HepG2 (cell line): Measurements from ENCODE around the gene CCDC88C. TPM values are rescaled to one million over a fixed set of nuclear protein-coding genes. Genes with fewer than 3 reads are reported as not detected.

Source experiments
- ATAC-seq: fragments of 200-7000 bp; cut with Tn5 transposase; 3 replicates; pipeline ENCODE4 v1.9.1; 2020; ENCODE audit warnings: mild to moderate bottlenecking, moderate library complexity
- BruUV-seq: library from RNA; stranded (reverse); fragments of 400-500 nt; replicated peaks from 2 replicates; lab custom pipeline; 2021; lab: Mats Ljungman, UMichigan
- CTCF ChIA-PET: fragments of 300-600 bp; formaldehyde crosslinking; extraction: SDS; loops from one replicate; lab custom pipeline; 2021; ENCODE audit warnings: low total read pairs, inconsistent platforms, low intra/inter-chr PET ratio; lab: Yijun Ruan, JAX
- POLR2A ChIA-PET: fragments of 350-600 bp; sonication (Branson Sonifier 250); formaldehyde crosslinking; loops from one replicate; lab custom pipeline; 2020; ENCODE audit warnings: antibody characterized with exemption, inconsistent platforms; lab: Yijun Ruan, JAX
- DNase-seq: peaks from one replicate; pipeline ENCODE4 v3.0.0-alpha.2; 2015; ENCODE audit warnings: low spot score
- FAIRE-seq: peaks from 3 replicates; lab custom pipeline; 2011; peaks lifted over from hg19 to GRCh38; lab: Jason Lieb, UNC
- H2AFZ ChIP-seq: one replicate; pipeline ENCODE4 v1.6.1; 2011; ENCODE audit warnings: low read length, inconsistent platforms
- H3K27ac ChIP-seq: fragments of 300-600 bp; 3 replicates; pipeline ENCODE4 v1.8.0; 2011; ENCODE audit warnings: mixed run types, mild to moderate bottlenecking, mixed read lengths, low read length, inconsistent platforms; ENCODE audit not compliant: insufficient read depth; ENCODE audit errors: extremely low read length
- H3K27me3 ChIP-seq, 2 experiments: fragments of 200-600 bp in 1 of 2; 2 replicates in 1 of 2; 3 replicates in 1 of 2; pipeline versions ENCODE4 v1.6.0 to v1.8.0; 2011; ENCODE audit warnings: low read length in 2 of 2, mild to moderate bottlenecking in 2 of 2, moderate library complexity in 2 of 2, inconsistent platforms in 1 of 2; ENCODE audit not compliant: insufficient read depth in 2 of 2, control insufficient read depth in 1 of 2
- H3K36me3 ChIP-seq, 2 experiments: fragments of 200-600 bp in 1 of 2; replicated peaks in 1 of 2; 2 replicates in 1 of 2; 3 replicates in 1 of 2; pipeline versions ENCODE4 v1.5.1 to v1.8.0; 2011; ENCODE audit warnings: low read length in 2 of 2, inconsistent platforms in 1 of 2; ENCODE audit not compliant: insufficient read depth in 2 of 2, control insufficient read depth in 1 of 2
- H3K4me1 ChIP-seq: 2 replicates; pipeline ENCODE4 v1.5.1; 2012; ENCODE audit warnings: low read length, inconsistent platforms; ENCODE audit not compliant: insufficient read depth
- H3K4me2 ChIP-seq: 2 replicates; pipeline ENCODE4 v1.6.0; 2011; ENCODE audit warnings: low read depth, low read length, inconsistent platforms
- H3K4me3 ChIP-seq, 3 experiments: fragments of 200-600 bp in 1 of 3; sonication (generic), shearing (Covaris generic) in 1 of 3; replicated peaks in 1 of 3; 2 replicates each; pipeline ENCODE4 v1.5.1; 2011 to 2016; ENCODE audit warnings: low read length in 3 of 3, inconsistent platforms in 2 of 3, low read depth in 2 of 3, mild to moderate bottlenecking in 2 of 3, control low read depth in 1 of 3, mixed read lengths in 1 of 3; ENCODE audit not compliant: insufficient read depth in 1 of 3
- H3K79me2 ChIP-seq: one replicate; pipeline ENCODE4 v1.6.1; 2011; ENCODE audit warnings: low read length, inconsistent platforms; ENCODE audit not compliant: insufficient read depth
- H3K9ac ChIP-seq: 2 replicates; pipeline ENCODE4 v1.6.0; 2011; ENCODE audit warnings: mild to moderate bottlenecking, low read depth, low read length, inconsistent platforms; ENCODE audit not compliant: insufficient read depth
- H3K9me3 ChIP-seq: 2 replicates; pipeline ENCODE4 v1.5.1; 2012; ENCODE audit warnings: mild to moderate bottlenecking, low read length
- H4K20me1 ChIP-seq: 2 replicates; pipeline ENCODE4 v1.6.0; 2011; ENCODE audit warnings: inconsistent platforms, mild to moderate bottlenecking, low read length, moderate library complexity; ENCODE audit not compliant: insufficient read depth
- ASH2L ChIP-seq: fragments of 300-600, 200-600 bp; sonication (generic); IDR thresholded peaks from 2 replicates; pipeline ENCODE4 v1.7.0; 2017; ENCODE audit warnings: low read depth, mild to moderate bottlenecking, moderate library complexity, mixed read lengths, low read length; ENCODE audit not compliant: insufficient read length
- KAT8 ChIP-seq: IDR thresholded peaks from 2 replicates; pipeline ENCODE4 v1.6.1; 2016; ENCODE audit warnings: missing genetic modification reagents, missing compliant biosample characterization
- NR2F2 ChIP-seq: IDR thresholded peaks from 2 replicates; pipeline ENCODE4 v1.6.1; 2012; ENCODE audit warnings: low read depth, inconsistent platforms, borderline replicate concordance
- PLSCR1 ChIP-seq: sonication (generic); formaldehyde crosslinking; IDR thresholded peaks from 2 replicates; pipeline ENCODE4 v1.5.0; 2020; ENCODE audit warnings: missing genetic modification reagents, mild to moderate bottlenecking, borderline replicate concordance
- RBAK ChIP-seq: sonication (generic); formaldehyde crosslinking; IDR thresholded peaks from 2 replicates; pipeline ENCODE4 v1.5.1; 2020; ENCODE audit warnings: mild to moderate bottlenecking, missing genetic modification reagents
- SP1 ChIP-seq, 2 experiments: fragments of 450-650 bp in 1 of 2; sonication (generic) in 1 of 2; formaldehyde crosslinking in 1 of 2; IDR thresholded peaks; 2 replicates each; pipeline versions ENCODE4 v1.4.0 to v1.6.1; 2016 to 2020; ENCODE audit warnings: missing genetic modification reagents in 1 of 2
- TARDBP ChIP-seq: sonication (generic); formaldehyde crosslinking; IDR thresholded peaks from 2 replicates; pipeline ENCODE4 v1.8.0; 2022; ENCODE audit warnings: mild to moderate bottlenecking, missing genetic modification reagents
- ZEB1 ChIP-seq: IDR thresholded peaks from 2 replicates; pipeline ENCODE4 v1.6.1; 2012; ENCODE audit warnings: mild to moderate bottlenecking, low read depth, inconsistent platforms; ENCODE audit not compliant: insufficient replicate concordance
- ZNF3 ChIP-seq: IDR thresholded peaks from 2 replicates; pipeline ENCODE4 v1.7.0; 2017; ENCODE audit warnings: inconsistent platforms
- ZNF337 ChIP-seq: sonication (generic); formaldehyde crosslinking; IDR thresholded peaks from 2 replicates; pipeline ENCODE4 v1.5.1; 2020; ENCODE audit warnings: missing genetic modification reagents, low read depth, mild to moderate bottlenecking, borderline replicate concordance
- ZNF546 ChIP-seq: sonication (generic); formaldehyde crosslinking; conservative IDR thresholded peaks from 2 replicates; pipeline ENCODE4 v1.8.1; 2023; ENCODE audit warnings: mild to moderate bottlenecking, missing genetic modification reagents
- ZNF674 ChIP-seq: sonication (generic); formaldehyde crosslinking; IDR thresholded peaks from 2 replicates; pipeline ENCODE4 v1.5.0; 2020; ENCODE audit warnings: low read depth, mild to moderate bottlenecking, missing genetic modification reagents
- WGBS: methylation state at CpG from one replicate; pipeline ENCODE4 v1.1.6; 2017; ENCODE audit warnings: low lambda C conversion rate; 5-methylcytosine and 5-hydroxymethylcytosine counted together
- in situ Hi-C: cut with HindIII; loops from 2 replicates; pipeline ENCODE4 v1.10.0; 2017; ENCODE audit warnings: low pct_unique_long_range_greater_than_20kb; ENCODE audit not compliant: extremely low pct_ligation_motif_present
- intact Hi-C: fragments of 100-400 bp; cut with micrococcal nuclease; formaldehyde crosslinking; loops from one replicate; pipeline ENCODE4 v1.10.0; 2022; ENCODE audit not compliant: unreplicated experiment
- polyA plus RNA-seq, 8 experiments: library from polyadenylated mRNA; depleted of rRNA in 3 of 8; stranded (reverse) in 7 of 8; unstranded in 1 of 8; fragments of >200 nt; fragmentation: Illumina TruSeq in 4 of 8; extraction: Trizol in 4 of 8; gene quantifications; 2 replicates each; pipeline versions ENCODE4 v1.2.1 to v1.2.3, GENCODE V29; 2011 to 2016; ENCODE audit warnings: low read depth in 4 of 8, missing spikeins in 1 of 8, mixed read lengths in 1 of 8; ENCODE audit not compliant: insufficient read depth in 1 of 8
- total RNA-seq, 5 experiments: library from RNA; depleted of rRNA; stranded (reverse); fragments of >200 nt; fragmentation: Illumina TruSeq; extraction: Trizol; gene quantifications; 2 replicates each; pipeline ENCODE4 v1.2.3, GENCODE V29; 2016; ENCODE audit warnings: low read depth in 1 of 5

CCDC88C gene
- total and polyA plus RNA-seq, 2 of the 13 experiments (the other 11 are each of a cell fraction or from before 2014, with no cell fraction given), result 3.6 to 11.7 TPM

GRCh38 chr14:91316761-91317160 is 100.9 kb downstream of the CCDC88C start:
- FAIRE-seq, result no peak
- in situ Hi-C loops, result no loop called here
- POLR2A ChIA-PET, result no interaction called here
- no peak overlapping the region for H2AFZ ChIP-seq
- H3K9me3 ChIP-seq, result no peaks in the 10 kb centered on the region
- DNase-seq, result no peak
- H3K9ac ChIP-seq, result no peak overlapping the region
- WGBS, result 100% methylated on average over 2 of the region's 2 CpGs
- ATAC-seq, result no peak
- H3K36me3 ChIP-seq, result peaks cover 18 to 41% of the 10 kb centered on the region in 2 experiments; a peak in 4 of 5 replicates
- intact Hi-C loops, result no loop called here
- no TSS peak for BruUV-seq
- no peaks in the 10 kb centered on the region for H3K79me2 ChIP-seq
- H4K20me1 ChIP-seq, result no peaks in the 10 kb centered on the region
- H3K27ac ChIP-seq, result no peak overlapping the region
- H3K4me3 ChIP-seq, result no peak overlapping the region
- no peak overlapping the region for H3K4me2 ChIP-seq
- TF ChIP-seq KAT8 (no peak), TARDBP (no peak), NR2F2 (no peak), ZEB1 (no peak), RBAK (CRISPR knock-in tag) (no peak), SP1 (IDR thresholded peaks at IDR 0.05) (no peak), SP1 (CRISPR knock-in tag; IDR thresholded peaks at IDR 0.05) (no peak), ZNF546 (CRISPR knock-in tag) (no peak), PLSCR1 (no peak), ZNF337 (CRISPR knock-in tag) (no peak), ZNF3 (CRISPR knock-in tag) (no peak), ASH2L (no peak), ZNF674 (CRISPR knock-in tag) (no peak)
- CTCF ChIA-PET, result no interaction called here
- H3K4me1 ChIP-seq, result no peaks in the 10 kb centered on the region
- H3K27me3 ChIP-seq, result no peaks in the 10 kb centered on the region
